Kidney (tissue), 14 donors: Measurements from ENCODE around the gene IGSF11. TPM values are rescaled to one million over a fixed set of nuclear protein-coding genes. Genes with fewer than 3 reads are reported as not detected.

Source experiments
- DNase-seq, 5 donors: peaks; one replicate each; pipeline ENCODE4 v3.0.0-alpha.2; 2013 to 2020
- FAIRE-seq: peaks from 2 replicates; lab custom pipeline; 2012; peaks lifted over from hg19 to GRCh38; lab: Jason Lieb, UNC
- H3K27ac ChIP-seq, 2 donors: one replicate each; pipeline ENCODE4 v1.7.0; 2013; ENCODE audit warnings: low read depth in 2 of 2, low read length in 2 of 2, inconsistent platforms in 1 of 2
- H3K27me3 ChIP-seq: one replicate; pipeline ENCODE4 v1.7.1; 2013; ENCODE audit warnings: low read length, inconsistent platforms; ENCODE audit not compliant: control insufficient read depth, insufficient read depth
- H3K36me3 ChIP-seq, 3 donors: one replicate each; pipeline versions ENCODE4 v1.7.0 to v1.7.1; 2013; ENCODE audit warnings: low read length in 3 of 3, control low read depth in 1 of 3, inconsistent platforms in 1 of 3; ENCODE audit not compliant: insufficient read depth in 3 of 3, control insufficient read depth in 2 of 3
- H3K4me1 ChIP-seq, 3 donors: one replicate each; pipeline versions ENCODE4 v1.7.0 to v1.7.1; 2013; ENCODE audit warnings: low read length in 3 of 3, inconsistent platforms in 1 of 3, low read depth in 1 of 3; ENCODE audit not compliant: control insufficient read depth in 2 of 3, insufficient read depth in 2 of 3
- H3K4me3 ChIP-seq, 3 donors: one replicate each; pipeline versions ENCODE4 v1.7.0 to v1.8.1; 2013; ENCODE audit warnings: low read length in 3 of 3, control low read depth in 1 of 3, inconsistent platforms in 1 of 3
- H3K9ac ChIP-seq, 3 donors: one replicate each; pipeline versions ENCODE4 v1.7.0 to v1.7.1; 2013; ENCODE audit warnings: low read length in 3 of 3, control low read depth in 1 of 3, inconsistent platforms in 1 of 3
- H3K9me3 ChIP-seq, 3 donors: one replicate each; pipeline versions ENCODE4 v1.7.0 to v1.7.1; 2013; ENCODE audit warnings: low read length in 3 of 3, control low read depth in 1 of 3, inconsistent platforms in 1 of 3; ENCODE audit not compliant: control insufficient read depth in 2 of 3, insufficient read depth in 1 of 3
- CTCF ChIP-seq: IDR thresholded peaks from 3 replicates; pipeline ENCODE4 v1.5.1; 2012; ENCODE audit warnings: mild to moderate bottlenecking, moderate library complexity, borderline replicate concordance; ENCODE audit not compliant: insufficient read depth; ENCODE audit errors: extremely low read depth
- intact Hi-C: fragments of 100-400 bp; cut with DNase I; formaldehyde crosslinking; loops from one replicate; pipeline ENCODE4 v1.11.1; 2022
- polyA plus RNA-seq: library from polyadenylated mRNA; stranded (reverse); fragments of 350-450 nt; fragmentation: Illumina TruSeq; extraction: RNeasy Lipid Tissue Mini Kit (QIAGEN cat#74804); gene quantifications from one replicate; pipeline ENCODE4 v1.2.3, GENCODE V29; 2014; ENCODE audit warnings: low read depth, low replicate concordance; ENCODE audit not compliant: insufficient read depth
- total RNA-seq: library from RNA; stranded (reverse); fragmentation: NEBNext Ultra II Directional; extraction: Animal tissue kit (Norgen Biotek cat#: 25700); gene quantifications from one replicate; pipeline ENCODE4 v1.2.1, GENCODE V29; 2021
- donor health status: control.
- donor health status: control.
- donor health status: control.
- donor health status: control.
- donor health status: control.
- donor health status: DM: yes; HTN: yes; CAD: no.
- donor health status: Normal renal cell carcinoma (clear cell type).

The IGSF11 gene
- total and polyA plus RNA-seq, 2 donors from 2014 or later, result 1.3 to 6.7 TPM

- H3K4me3 ChIP-seq, result no peak overlapping the region
- H3K4me1 ChIP-seq, result peaks cover 0 to 13% (median 5%) of the 10 kb centered on the region in 3 donors
- intact Hi-C loops, result no loop called here
- no peak overlapping the region for H3K27ac ChIP-seq
- H3K27me3 ChIP-seq, result no peaks in the 10 kb centered on the region
- no peak for FAIRE-seq
- no peaks in the 10 kb centered on the region for H3K9me3 ChIP-seq
- TF ChIP-seq CTCF, result no peak
- DNase-seq, result no peak
- no peaks in the 10 kb centered on the region for H3K36me3 ChIP-seq
- H3K9ac ChIP-seq, result no peak overlapping the region
Measured at GRCh38 chr3:118991775-118992174, 42.9 kb downstream of the IGSF11 start.

- FAIRE-seq (no peak), DNase-seq (no peak)
- no peak overlapping the region for H3K4me3 ChIP-seq
- H3K27me3 ChIP-seq, result no peaks in the 10 kb centered on the region
- H3K4me1 ChIP-seq, result peaks cover 0 to 12% (median 5%) of the 10 kb centered on the region in 3 donors
- no peak overlapping the region for H3K27ac ChIP-seq
- no peaks in the 10 kb centered on the region for H3K9me3 ChIP-seq
- no peak overlapping the region for H3K9ac ChIP-seq
- intact Hi-C loops, result no loop called here
- H3K36me3 ChIP-seq, result no peaks in the 10 kb centered on the region
- TF ChIP-seq CTCF, result no peak
Measured at GRCh38 chr3:118990823-118991560, 43.7 kb downstream of the IGSF11 start.

- H3K4me3 ChIP-seq, result no peak overlapping the region
- FAIRE-seq, result no peak
- no peaks in the 10 kb centered on the region for H3K27me3 ChIP-seq
- DNase-seq, result no peak
- no peak for TF ChIP-seq CTCF
- intact Hi-C loops, result no loop called here
- no peaks in the 10 kb centered on the region for H3K9me3 ChIP-seq
- peak overlapping the region in 1 of 2 donors; percentile 18 for H3K27ac ChIP-seq
- no peaks in the 10 kb centered on the region for H3K36me3 ChIP-seq
- no peak overlapping the region for H3K9ac ChIP-seq
- peaks cover 0 to 15% (median 5%) of the 10 kb centered on the region in 3 donors for H3K4me1 ChIP-seq
Measured at GRCh38 chr3:118988198-118989130, 46.2 kb downstream of the IGSF11 start.
